ENCODE data around the gene CDK5R1. TPM values are rescaled to one million over a fixed set of nuclear protein-coding genes. Genes with fewer than 3 reads are reported as not detected.

The CDK5R1 gene
- total and polyA plus RNA-seq, 2 donors (not counting 1 experiment from before 2014, with no cell fraction given) = 2.4 to 6.2 TPM

DNA sequence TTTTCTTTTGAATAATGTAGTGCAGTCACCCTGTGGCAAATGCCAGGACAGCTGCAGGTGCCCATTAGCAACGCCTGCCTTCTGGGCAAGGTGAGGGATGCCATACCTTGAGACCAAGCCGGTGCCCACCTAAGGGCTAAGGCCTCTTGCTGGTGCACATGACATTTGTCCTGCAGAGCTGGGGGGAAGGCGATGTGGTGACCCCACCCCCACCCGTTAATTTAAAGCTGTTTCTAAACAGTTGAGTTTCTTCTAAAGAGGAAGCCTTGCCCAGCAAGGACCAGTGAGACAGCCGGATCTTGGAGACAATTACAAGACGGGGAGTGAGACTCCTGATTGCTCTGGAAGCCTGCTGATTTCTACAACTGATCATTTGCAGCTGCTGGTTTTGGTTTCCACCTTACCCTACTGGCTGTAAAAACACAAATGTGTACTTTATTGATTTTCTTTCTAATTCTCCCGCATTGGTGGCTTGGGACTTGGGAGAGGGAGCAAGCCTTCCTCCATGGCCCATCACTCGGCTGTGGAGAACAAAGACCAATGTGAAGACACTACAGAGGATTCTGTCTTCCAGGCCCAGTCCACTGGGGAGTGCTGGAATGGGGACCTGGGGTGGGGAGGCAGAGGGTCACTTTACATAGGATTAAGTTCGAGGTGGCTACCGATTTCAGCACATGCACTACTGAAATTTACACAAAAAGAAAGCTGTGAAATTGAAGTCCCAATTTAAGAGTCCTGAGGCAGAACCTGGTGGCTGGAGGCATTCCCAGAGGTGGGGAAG, 2.7 kb downstream of the CDK5R1 start:
- H2AFZ ChIP-seq (ENCODE audit: insufficient read depth, low read depth, low read length, poor library complexity, severe bottlenecking) = no peak overlapping the region
- ATAC-seq (ENCODE audit: low read depth) = no peak
- no peak for DNase-seq
- H3K36me3 ChIP-seq (replicated peaks in 1 of 2; ENCODE audit: control extremely low read depth in 1 of 2, control insufficient read depth in 1 of 2, extremely low read depth in 1 of 2, insufficient read depth in 2 of 2, low read length in 1 of 2) = peaks cover 0 to 12% of the 10 kb centered on the region in 2 experiments
- peak overlapping the region; percentile 71 for H3K9ac ChIP-seq (ENCODE audit: low read length)
- Mint-ChIP-seq H3K4me3 (peak overlapping the region; percentile 90), H3K27me3 (no peaks in the 10 kb centered on the region), H3K4me1 (peaks cover 73% of the 10 kb centered on the region), H3K9me3 (ENCODE audit: insufficient read depth) (no peaks in the 10 kb centered on the region), H3K27ac (peak overlapping the region; percentile 83)
- ChIA-PET POLR2A (interaction anchor here (0.6 to 1.8 kb wide), 3 partner anchors 14 to 34 kb away, joined by 3 to 13 read pairs (median 3); no protein-coding TSS in a partner anchor), CTCF (interaction anchor here (0.7 to 10.2 kb wide), 7 partner anchors 26 to 116 kb away, joined by 3 to 139 read pairs (median 4); no protein-coding TSS in a partner anchor)
- H3K9me3 ChIP-seq (ENCODE audit: control extremely low read depth in 1 of 3, control insufficient read depth in 2 of 3, insufficient read depth in 1 of 3, low read length in 2 of 3) = peaks cover 0 to 2% (median 0%) of the 10 kb centered on the region in 3 donors
- peak overlapping the region in 3 of 5 experiments; percentile 22 to 68 (median 25) for H3K4me3 ChIP-seq (ENCODE audit: control extremely low read depth in 1 of 5, extremely low read depth in 1 of 5, insufficient read depth in 1 of 5, low read depth in 2 of 5, low read length in 4 of 5)
- no peak for TF ChIP-seq EZH2 (IDR thresholded peaks at IDR 0.05; ENCODE audit: borderline replicate concordance, insufficient read depth, low read depth, low read length, poor library complexity, severe bottlenecking)
- TF ChIP-seq, protein P1, sequence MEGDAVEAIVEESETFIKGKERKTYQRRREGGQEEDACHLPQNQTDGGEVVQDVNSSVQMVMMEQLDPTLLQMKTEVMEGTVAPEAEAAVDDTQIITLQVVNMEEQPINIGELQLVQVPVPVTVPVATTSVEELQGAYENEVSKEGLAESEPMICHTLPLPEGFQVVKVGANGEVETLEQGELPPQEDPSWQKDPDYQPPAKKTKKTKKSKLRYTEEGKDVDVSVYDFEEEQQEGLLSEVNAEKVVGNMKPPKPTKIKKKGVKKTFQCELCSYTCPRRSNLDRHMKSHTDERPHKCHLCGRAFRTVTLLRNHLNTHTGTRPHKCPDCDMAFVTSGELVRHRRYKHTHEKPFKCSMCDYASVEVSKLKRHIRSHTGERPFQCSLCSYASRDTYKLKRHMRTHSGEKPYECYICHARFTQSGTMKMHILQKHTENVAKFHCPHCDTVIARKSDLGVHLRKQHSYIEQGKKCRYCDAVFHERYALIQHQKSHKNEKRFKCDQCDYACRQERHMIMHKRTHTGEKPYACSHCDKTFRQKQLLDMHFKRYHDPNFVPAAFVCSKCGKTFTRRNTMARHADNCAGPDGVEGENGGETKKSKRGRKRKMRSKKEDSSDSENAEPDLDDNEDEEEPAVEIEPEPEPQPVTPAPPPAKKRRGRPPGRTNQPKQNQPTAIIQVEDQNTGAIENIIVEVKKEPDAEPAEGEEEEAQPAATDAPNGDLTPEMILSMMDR (IDR thresholded peaks at IDR 0.05) = no peak
- intact Hi-C loops (cut with micrococcal nuclease) = loop anchor here (2.0 to 10.0 kb wide), 2 partner anchors 69 to 385 kb away; partner anchors contain the start of gene MYO1D
- H3K79me2 ChIP-seq (ENCODE audit: control insufficient read depth, insufficient read depth, low read length) = peaks cover 45% of the 10 kb centered on the region
- H3K27me3 ChIP-seq (replicated peaks in 1 of 4; ENCODE audit: control extremely low read depth in 1 of 4, control insufficient read depth in 3 of 4, insufficient read depth in 4 of 4, low read length in 3 of 4) = no peaks in the 10 kb centered on the region
- H3K4me2 ChIP-seq (replicated peaks; ENCODE audit: low read depth, low read length, poor library complexity, severe bottlenecking) = peak overlapping the region; percentile 96
- peaks cover 11% of the 10 kb centered on the region for H4K20me1 ChIP-seq (ENCODE audit: control insufficient read depth, insufficient read depth, low read length, poor library complexity, severe bottlenecking)
- H3K27ac ChIP-seq (ENCODE audit: low read length in 2 of 2) = peak overlapping the region in 1 of 2 donors; percentile 46
- 80% methylated on average over 7 of the region's 10 CpGs for WGBS (ENCODE audit: insufficient coverage)
- H3K4me1 ChIP-seq (ENCODE audit: control insufficient read depth in 2 of 2, insufficient read depth in 2 of 2, low read length in 2 of 2) = peaks cover 72 to 74% of the 10 kb centered on the region in 2 donors
